ENCODE measurements around the gene PCMTD2.
"Not testable (repeated sequence)": the region's sequence is repeated elsewhere in the genome, so short reads cannot be mapped to it uniquely, and the experiment has no call there.

Gene PCMTD2

GRCh38 chr20:64223526-64224067 is 32.0 kb upstream of the PCMTD2 start:
- no peak for DNase-seq (ENCODE audit: low read depth in 1 of 2, low spot score in 1 of 2)

GRCh38 chr20:64224351-64225170 is 31.0 kb upstream of the PCMTD2 start:
- DNase-seq (ENCODE audit: low read depth in 1 of 2, low spot score in 1 of 2): no peak

GRCh38 chr20:64225171-64225595 is 30.4 kb upstream of the PCMTD2 start:
- DNase-seq (ENCODE audit: low read depth in 1 of 2, low spot score in 1 of 2): no peak

- DNase-seq (ENCODE audit: low read depth in 1 of 2, low spot score in 1 of 2): no peak
These were observed 29.5 kb upstream of the PCMTD2 start for GRCh38 chr20:64225828-64226598.

DNA sequence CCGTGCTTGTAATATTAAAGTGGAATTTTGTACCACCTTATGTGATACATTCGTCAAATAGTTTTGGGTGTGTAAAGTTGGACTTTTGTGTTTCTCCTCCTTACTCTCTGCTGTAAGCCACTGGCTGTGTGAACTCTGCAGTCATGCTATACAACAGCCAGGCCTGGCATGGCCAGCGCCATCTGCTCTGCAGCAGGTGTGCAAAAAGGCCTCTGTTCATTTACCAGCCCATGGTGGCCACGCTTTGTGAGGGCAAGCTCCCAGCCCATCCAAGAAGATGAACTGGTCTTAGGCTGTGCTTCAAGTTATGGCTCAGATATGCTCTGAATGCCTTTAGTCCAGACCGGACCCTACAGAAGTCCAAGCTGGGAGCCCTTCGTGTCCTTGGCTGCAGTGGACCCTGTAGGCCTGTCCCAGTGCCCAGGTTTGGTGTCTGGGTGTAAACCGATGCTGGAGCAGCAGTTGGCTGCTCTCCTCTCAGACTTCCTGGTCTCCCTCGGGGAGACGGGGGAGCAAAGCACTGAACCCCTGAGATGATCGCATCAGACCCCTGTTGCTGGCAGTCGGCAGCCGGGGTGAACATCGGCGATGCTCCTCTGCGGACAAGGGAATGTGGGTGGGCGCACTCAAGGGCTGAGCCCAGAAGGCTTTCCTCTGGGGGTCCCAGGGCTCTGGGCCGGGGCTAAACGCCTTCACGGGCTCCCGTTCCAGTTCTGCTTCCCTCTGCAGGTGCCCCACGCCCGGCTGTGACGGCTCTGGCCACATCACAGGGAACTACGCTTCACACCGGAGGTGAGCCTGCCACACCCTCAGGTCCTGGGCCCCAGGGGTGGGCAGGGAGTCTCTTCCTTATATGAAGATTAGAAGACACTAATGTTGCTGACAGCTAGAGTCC is 28.6 kb upstream of the PCMTD2 start:
- DNase-seq (ENCODE audit: low read depth in 1 of 2, low spot score in 1 of 2): no peak

DNA sequence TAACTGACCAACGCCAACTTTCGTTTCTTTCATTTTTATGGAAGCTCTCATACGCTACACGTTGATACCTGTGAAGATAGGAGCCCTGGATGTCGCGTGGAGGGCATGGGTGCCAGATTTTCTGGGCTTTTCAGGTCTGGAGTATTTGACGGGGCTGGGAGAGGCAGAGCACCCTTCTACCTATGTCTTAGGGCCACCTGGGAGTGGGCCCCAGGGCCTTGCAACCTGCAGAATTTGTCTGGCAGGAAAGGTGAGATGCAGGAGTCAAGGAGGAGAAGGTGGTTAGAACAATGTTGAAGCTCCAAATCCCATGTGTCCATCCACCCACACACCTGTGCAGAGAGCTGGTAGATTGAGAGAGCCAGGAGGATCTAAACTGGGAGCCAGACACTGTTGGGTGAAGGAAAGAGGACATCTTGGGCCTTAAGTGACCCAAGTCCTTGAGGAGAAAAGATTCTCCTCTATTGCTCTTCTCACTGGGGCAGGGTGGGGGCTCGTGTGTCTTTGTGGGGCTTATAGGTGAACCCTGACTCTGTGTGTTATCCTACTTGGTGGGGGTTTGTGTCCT is 27.4 kb upstream of the PCMTD2 start:
- DNase-seq (ENCODE audit: low read depth in 1 of 2, low spot score in 1 of 2): no peak

GRCh38 chr20:64228751-64229506 is 26.6 kb upstream of the PCMTD2 start:
- DNase-seq (ENCODE audit: low read depth in 1 of 2, low spot score in 1 of 2): no peak

DNA sequence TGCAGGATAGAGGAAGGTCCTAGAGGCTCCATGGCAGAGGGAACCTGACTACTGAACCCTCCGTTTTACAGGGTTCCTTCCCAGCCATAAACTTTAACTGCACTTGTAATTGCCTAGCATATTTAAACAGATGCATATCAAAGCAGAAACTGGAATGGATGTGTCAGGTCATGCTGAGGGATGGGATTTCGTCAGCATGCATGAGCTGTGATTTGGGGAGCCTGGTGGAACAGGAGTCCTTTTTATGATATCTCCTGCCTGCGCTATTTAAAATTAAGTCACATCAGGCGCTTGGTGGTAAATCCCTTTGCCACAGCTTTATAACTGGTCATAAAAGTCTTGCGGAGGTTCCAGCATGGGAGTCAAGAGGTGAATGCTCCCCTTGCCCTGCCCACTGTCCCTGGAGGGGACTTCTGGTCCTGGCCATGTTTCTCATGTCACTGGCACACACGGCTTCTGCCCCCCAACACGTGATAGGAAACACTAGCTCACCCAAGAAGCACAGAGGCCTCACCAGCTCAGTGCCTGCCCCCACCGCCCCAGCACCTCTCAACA is 26.0 kb upstream of the PCMTD2 start:
- DNase-seq (ENCODE audit: low read depth in 1 of 2, low spot score in 1 of 2): no peak

DNA sequence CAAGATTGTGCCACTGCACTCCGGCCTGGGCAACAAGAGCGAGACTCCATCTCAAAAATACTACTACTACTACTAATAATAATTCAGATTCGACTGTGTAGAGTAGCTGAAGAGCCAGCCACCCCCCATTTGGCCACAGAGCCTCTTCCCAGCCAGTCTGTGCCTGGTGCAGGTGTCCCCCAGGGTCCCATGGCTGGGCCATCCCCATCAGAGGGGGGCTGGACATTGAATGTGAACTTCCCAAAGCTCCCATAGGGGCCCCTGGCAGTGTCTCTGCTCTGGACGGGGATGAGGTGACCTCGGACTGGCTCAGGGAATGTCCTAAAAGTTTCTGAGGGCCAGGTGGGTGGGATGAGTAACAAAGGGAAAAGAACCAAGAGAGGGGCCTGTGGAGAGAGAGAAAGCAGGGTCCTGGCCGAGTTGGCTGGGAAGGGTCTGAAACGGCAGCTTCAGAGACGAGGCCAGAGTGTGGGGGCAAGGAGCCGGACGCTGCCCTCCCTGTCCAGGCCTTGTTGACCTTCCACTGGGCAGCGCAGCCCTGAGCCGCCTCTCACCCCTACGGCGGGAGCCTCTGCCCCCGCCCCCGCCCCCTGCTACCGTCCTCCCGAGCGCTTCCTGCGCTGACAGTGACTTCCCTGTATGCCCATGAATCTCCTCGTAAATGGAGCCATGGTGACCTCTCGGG is 24.9 kb upstream of the PCMTD2 start:
- DNase-seq (ENCODE audit: low read depth in 1 of 2, low spot score in 1 of 2): no peak

GRCh38 chr20:64231621-64232550 is 23.7 kb upstream of the PCMTD2 start:
- no peak for DNase-seq (ENCODE audit: low read depth in 1 of 2, low spot score in 1 of 2)

DNA sequence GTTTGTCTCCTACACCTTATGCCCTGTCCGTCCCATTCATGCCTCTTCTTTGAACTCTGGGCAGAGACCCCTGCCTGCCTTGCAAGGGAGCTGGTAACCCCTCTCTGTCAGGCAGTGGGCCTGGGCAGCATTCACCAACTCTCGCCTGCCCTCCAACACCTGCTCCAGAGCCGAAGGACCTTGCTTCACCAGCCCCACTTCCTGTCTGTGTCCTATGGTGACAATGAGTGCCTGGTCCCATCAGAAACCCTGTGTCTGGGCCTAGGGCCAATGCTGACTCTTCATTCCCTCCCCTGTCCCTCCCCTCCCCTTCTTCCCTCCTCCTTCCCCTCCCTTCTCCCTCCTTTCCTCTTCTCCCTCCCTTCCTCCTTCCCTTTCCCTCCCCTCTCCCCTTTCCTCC is 22.8 kb upstream of the PCMTD2 start:
- no peak for DNase-seq (ENCODE audit: low read depth in 1 of 2, low spot score in 1 of 2)

DNA sequence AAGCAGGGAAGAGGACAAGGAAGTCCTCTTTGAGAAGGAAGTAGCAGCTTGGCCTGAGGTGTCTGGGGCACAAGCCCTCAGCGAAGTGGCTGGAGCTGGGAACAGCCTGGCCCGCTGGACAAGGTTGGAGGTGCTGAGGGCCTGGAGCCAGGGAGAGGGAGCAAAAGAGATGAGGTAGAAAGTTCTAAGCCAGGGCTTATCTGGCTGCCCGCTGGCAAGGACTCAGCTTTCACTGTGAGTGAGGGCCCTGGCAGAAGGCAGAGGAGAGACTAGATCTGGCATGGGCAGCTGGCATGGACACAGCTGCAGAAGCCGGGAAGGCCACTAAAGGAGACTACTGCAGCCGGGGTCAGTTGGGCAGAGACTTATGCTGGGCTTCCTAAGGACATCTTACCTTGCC is 21.8 kb upstream of the PCMTD2 start:
- DNase-seq (ENCODE audit: low read depth in 1 of 2, low spot score in 1 of 2): no peak

DNA sequence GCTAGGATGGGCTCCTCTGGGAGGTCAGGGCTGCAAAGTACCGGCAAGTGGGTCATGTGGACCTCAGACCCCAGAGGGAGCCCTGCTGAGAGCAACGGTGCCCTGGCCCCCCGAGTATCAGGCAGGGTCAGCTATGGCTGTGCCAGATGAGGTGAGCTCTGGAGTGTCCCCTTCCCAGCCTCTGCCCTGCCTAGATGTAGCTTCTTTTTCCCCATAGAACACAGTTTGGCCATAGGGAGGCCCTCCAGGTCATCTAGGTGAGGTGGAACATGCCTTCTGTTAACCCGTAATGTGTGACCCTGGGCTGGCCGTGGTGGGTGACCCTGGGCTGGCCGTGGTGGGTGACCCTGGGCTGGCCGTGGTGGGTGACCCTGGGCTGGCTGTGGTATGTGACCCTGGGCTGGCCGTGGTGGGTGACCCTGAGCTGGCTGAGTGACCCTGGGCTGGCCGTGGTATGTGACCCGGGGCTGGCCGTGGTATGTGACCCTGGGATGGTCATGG is 21.2 kb upstream of the PCMTD2 start:
- DNase-seq (ENCODE audit: low read depth in 1 of 2, low spot score in 1 of 2): no peak

GRCh38 chr20:64234921-64235565 is 20.5 kb upstream of the PCMTD2 start:
- DNase-seq (ENCODE audit: low read depth in 1 of 2, low spot score in 1 of 2): not testable (repeated sequence)

DNA sequence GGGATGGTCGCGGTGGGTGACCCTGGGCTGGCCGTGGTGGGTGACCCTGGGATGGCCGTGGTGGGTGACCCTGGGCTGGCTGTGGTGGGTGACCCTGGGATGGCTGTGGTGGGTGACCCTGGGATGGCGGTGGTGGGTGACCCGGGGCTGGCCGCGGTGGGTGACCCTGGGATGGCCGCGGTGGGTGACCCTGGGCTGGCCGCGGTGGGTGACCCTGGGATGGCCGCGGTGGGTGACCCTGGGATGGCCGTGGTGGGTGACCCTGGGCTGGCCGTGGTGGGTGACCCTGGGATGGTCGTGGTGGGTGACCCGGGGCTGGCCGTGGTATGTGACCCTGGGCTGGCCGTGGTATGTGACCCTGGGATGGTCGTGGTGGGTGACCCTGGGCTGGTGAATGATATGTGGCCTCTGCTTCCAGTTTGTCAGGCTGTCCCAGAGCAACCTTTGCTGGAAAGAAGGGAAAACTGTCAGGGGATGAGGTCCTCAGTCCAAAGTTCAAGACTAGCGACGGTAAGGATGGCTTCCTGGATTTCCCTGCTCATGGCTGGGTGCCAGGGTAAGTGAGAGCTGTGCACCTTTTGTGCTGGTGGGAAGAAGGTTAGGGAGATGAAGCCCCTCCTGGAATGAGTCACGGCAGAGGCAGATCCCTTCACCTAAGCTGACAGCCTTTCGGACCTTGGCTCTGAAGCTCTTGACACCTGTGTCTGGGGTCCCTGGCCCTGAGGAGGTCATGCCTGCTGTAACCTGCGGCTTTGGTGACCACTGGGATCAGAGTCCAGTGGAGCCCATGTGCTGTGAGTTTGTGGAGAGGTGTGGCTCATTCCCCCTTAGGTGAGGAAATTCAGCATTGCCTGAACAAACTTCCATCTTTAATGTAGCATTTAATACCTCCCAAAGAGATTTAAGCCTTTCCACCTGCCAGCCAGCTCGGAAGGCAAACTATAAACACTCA is 19.1 kb upstream of the PCMTD2 start:
- DNase-seq (ENCODE audit: low read depth in 1 of 2, low spot score in 1 of 2): no peak

DNA sequence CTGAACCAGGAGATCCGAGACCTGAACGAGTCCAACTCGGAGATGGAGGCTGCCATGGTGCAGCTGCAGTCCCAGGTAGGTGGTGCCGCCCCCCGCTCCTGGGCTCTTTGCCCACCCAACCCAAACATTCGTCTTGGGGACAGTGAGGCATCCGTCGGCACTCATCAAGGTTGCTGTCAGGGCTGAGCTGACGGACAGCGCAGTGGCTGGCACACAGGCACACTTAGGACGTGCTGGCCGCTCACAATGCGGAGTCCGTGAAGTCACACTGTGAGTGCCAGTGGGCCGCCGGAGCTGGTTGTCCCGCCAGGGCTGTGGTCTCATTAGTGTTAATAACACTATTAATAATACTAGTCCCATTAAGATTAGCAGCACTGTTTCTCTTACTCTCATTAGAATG is 18.2 kb upstream of the PCMTD2 start:
- DNase-seq (ENCODE audit: low read depth in 1 of 2, low spot score in 1 of 2): no peak
